Adrenal gland (tissue), 12 donors: ENCODE data around the gene PRORP. TPM values are rescaled to one million over a fixed set of nuclear protein-coding genes. Genes with fewer than 3 reads are reported as not detected.
A peak's percentile ranks its signal among the peaks of the same experiment; 100 is the strongest.

Experiments
- DNase-seq, 7 donors: peaks; one replicate each; pipeline ENCODE4 v3.0.0-alpha.2; 2019 to 2020
- H3K27ac ChIP-seq, 5 donors: fragments of 200-600 bp; sonication (generic) in 4 of 5; 1 replicate in 3 of 5; 2 replicates in 2 of 5; pipeline versions ENCODE4 v1.5.1 to v1.8.0; 2016 to 2020; ENCODE audit warnings: mild to moderate bottlenecking in 1 of 5
- H3K27me3 ChIP-seq: fragments of 200-600 bp; 2 replicates; pipeline ENCODE4 v1.8.0; 2021
- H3K36me3 ChIP-seq, 2 donors: fragments of 200-600 bp; replicated peaks in 1 of 2; 1 replicate in 1 of 2; 2 replicates in 1 of 2; pipeline versions ENCODE4 v1.5.1 to v1.8.0; 2018 to 2022
- H3K4me1 ChIP-seq, 2 donors: fragments of 200-600 bp; replicated peaks in 1 of 2; 1 replicate in 1 of 2; 2 replicates in 1 of 2; pipeline versions ENCODE4 v1.5.1 to v1.8.0; 2018 to 2021
- H3K4me3 ChIP-seq, 4 donors: fragments of 200-600 bp; sonication (generic) in 3 of 4; one replicate each; pipeline ENCODE4 v1.5.1; 2016 to 2018
- H3K9me3 ChIP-seq, 3 donors: fragments of 200-600 bp; sonication (generic) in 1 of 3; replicated peaks in 1 of 3; 1 replicate in 2 of 3; 2 replicates in 1 of 3; pipeline versions ENCODE4 v1.5.1 to v1.8.0; 2016 to 2021
- CTCF ChIP-seq, 6 experiments: fragments of 450-650 bp in 4 of 6; fragments of 200-600 bp in 2 of 6; sonication (generic) in 1 of 6; IDR thresholded peaks; 1 replicate in 5 of 6; 2 replicates in 1 of 6; pipeline versions ENCODE4 v1.5.1 to v1.8.0; 2016 to 2021; ENCODE audit warnings: antibody characterized with exemption in 6 of 6, mild to moderate bottlenecking in 2 of 6, moderate library complexity in 1 of 6
- POLR2A ChIP-seq, 2 donors: fragments of 450-650 bp; IDR thresholded peaks; one replicate each; pipeline ENCODE4 v1.6.1; 2017; ENCODE audit warnings: antibody characterized with exemption in 2 of 2, mild to moderate bottlenecking in 2 of 2, moderate library complexity in 1 of 2
- WGBS, 4 donors: extraction: QIAGEN DNeasy Blood & Tissue Kit in 2 of 4; methylation state at CpG; one replicate each; pipeline versions ENCODE4 v1.1.5 to v1.1.7; 2013 to 2017; 5-methylcytosine and 5-hydroxymethylcytosine counted together
- intact Hi-C, 2 donors: fragments of 100-400 bp; cut with DNase I; formaldehyde crosslinking; loops; one replicate each; pipeline versions ENCODE4 v1.14.1 to v1.15.0; 2022 to 2023
- polyA plus RNA-seq, 3 donors: library from polyadenylated mRNA; stranded (reverse); fragments of 200-250 nt in 2 of 3; fragments of 350-450 nt in 1 of 3; fragmentation: Illumina TruSeq in 1 of 3; extraction: RNeasy Lipid Tissue Mini Kit (QIAGEN cat#74804) in 1 of 3; gene quantifications; one replicate each; pipeline ENCODE4 v1.2.3, GENCODE V29; 2013 to 2014
- total RNA-seq, 9 donors: library from RNA; depleted of rRNA in 4 of 9; stranded (reverse); fragments of >200 nt in 4 of 9; fragments of 120-200 nt in 1 of 9; fragmentation: NEBNext Ultra II Directional in 1 of 9; extraction: Animal tissue kit (Norgen Biotek cat#: 25700) in 1 of 9; gene quantifications; one replicate each; pipeline versions ENCODE4 v1.1.0 to v1.2.4, GENCODE V29; 2013 to 2023
- donor health status: healthy with polysubstance abuse.
- donor health status: Bipolar disorder and iron deficiency.
- donor health status: DM: yes; HTN: yes; CAD: no.
- donor health status: DM: no; HTN: no; CAD: no.
- donor health status: DM: no; HTN: no; CAD: no.
- donor health status: DM: yes; HTN: yes; CAD: no.

The PRORP gene
- total and polyA plus RNA-seq, 12 donors: 3.9 to 52.2 (median 31.6) TPM

- 92 to 98% (median 97%) methylated on average over 4 of the region's 4 CpGs for WGBS, 4 donors
- H3K4me3 ChIP-seq: no peak overlapping the region
- DNase-seq: no peak
Measured at GRCh38 chr14:35116242-35116641, 6.1 kb upstream of the PRORP start.

GRCh38 chr14:35117112-35117511 is 5.2 kb upstream of the PRORP start:
- H3K27ac ChIP-seq: no peak overlapping the region
- TF ChIP-seq POLR2A (IDR thresholded peaks at IDR 0.05): no peak
- no peak for TF ChIP-seq CTCF (IDR thresholded peaks at IDR 0.05)

More at GRCh38 chr14:35116242-35116641, 6.1 kb upstream of the PRORP start:
- intact Hi-C loops: loop anchor here in 1 of 2 donors (10.0 kb wide), 1 partner anchor 131 kb away; the partner anchor contains the start of gene SRP54
- TF ChIP-seq POLR2A (IDR thresholded peaks at IDR 0.05): no peak
- TF ChIP-seq CTCF (IDR thresholded peaks at IDR 0.05): no peak
- H3K27me3 ChIP-seq: no peaks in the 10 kb centered on the region
- peaks cover 0 to 40% of the 10 kb centered on the region in 2 donors for H3K36me3 ChIP-seq
- no peaks in the 10 kb centered on the region for H3K9me3 ChIP-seq
- H3K4me1 ChIP-seq: no peaks in the 10 kb centered on the region
- no peak overlapping the region for H3K27ac ChIP-seq

GRCh38 chr14:35121026-35121886 is 1.1 kb upstream of the PRORP start:
- H3K27ac ChIP-seq: peak overlapping the region; percentile 92 to 97 (median 92)
- intact Hi-C loops: no loop called here
- no peaks in the 10 kb centered on the region for H3K9me3 ChIP-seq
- H3K36me3 ChIP-seq: peaks cover 0 to 3% of the 10 kb centered on the region in 2 donors
- 9 to 17% (median 12%) methylated on average over 31 to 34 of the region's 34 CpGs for WGBS, 4 donors
- peak; percentile 30 to 98 (median 70) for DNase-seq
- no peaks in the 10 kb centered on the region for H3K27me3 ChIP-seq
- H3K4me3 ChIP-seq: peak overlapping the region; percentile 31 to 80 (median 69)
- peaks cover 0 to 15% of the 10 kb centered on the region in 2 donors for H3K4me1 ChIP-seq
- no peak for TF ChIP-seq CTCF (IDR thresholded peaks at IDR 0.05)
- TF ChIP-seq POLR2A (IDR thresholded peaks at IDR 0.05): peak; percentile 47 to 84

More at GRCh38 chr14:35117112-35117511, 5.2 kb upstream of the PRORP start:
- H3K4me3 ChIP-seq: no peak overlapping the region
- no peaks in the 10 kb centered on the region for H3K4me1 ChIP-seq
- WGBS, 4 donors: 97 to 100% (median 98%) methylated on average over 2 of the region's 2 CpGs
- no peak for DNase-seq
- no peaks in the 10 kb centered on the region for H3K9me3 ChIP-seq
- no peaks in the 10 kb centered on the region for H3K27me3 ChIP-seq
- intact Hi-C loops: loop anchor here in 1 of 2 donors (10.0 kb wide), 1 partner anchor 132 kb away; the partner anchor contains the start of gene SRP54
- H3K36me3 ChIP-seq: peaks cover 0 to 34% of the 10 kb centered on the region in 2 donors

- peak in 3 of 7 donors; percentile 49 to 70 (median 52) for DNase-seq
- WGBS, 4 donors: 5 to 8% (median 7%) methylated on average over 23 of the region's 23 CpGs
- no peak for TF ChIP-seq POLR2A (IDR thresholded peaks at IDR 0.05)
- TF ChIP-seq CTCF (IDR thresholded peaks at IDR 0.05): no peak
- H3K9me3 ChIP-seq: no peaks in the 10 kb centered on the region
- no peaks in the 10 kb centered on the region for H3K27me3 ChIP-seq
- peaks cover 0 to 15% of the 10 kb centered on the region in 2 donors for H3K4me1 ChIP-seq
- intact Hi-C loops: no loop called here
- peak overlapping the region; percentile 31 to 80 (median 69) for H3K4me3 ChIP-seq
- peak overlapping the region; percentile 92 to 97 (median 92) for H3K27ac ChIP-seq
- peaks cover 0 to 3% of the 10 kb centered on the region in 2 donors for H3K36me3 ChIP-seq
Measured at GRCh38 chr14:35122696-35123387, 490 bp downstream of the PRORP start.
